ENCODE measurements around the gene RIMS1.
"Not testable (repeated sequence)": the region's sequence is repeated elsewhere in the genome, so short reads cannot be mapped to it uniquely, and the experiment has no call there.

The RIMS1 gene

DNA sequence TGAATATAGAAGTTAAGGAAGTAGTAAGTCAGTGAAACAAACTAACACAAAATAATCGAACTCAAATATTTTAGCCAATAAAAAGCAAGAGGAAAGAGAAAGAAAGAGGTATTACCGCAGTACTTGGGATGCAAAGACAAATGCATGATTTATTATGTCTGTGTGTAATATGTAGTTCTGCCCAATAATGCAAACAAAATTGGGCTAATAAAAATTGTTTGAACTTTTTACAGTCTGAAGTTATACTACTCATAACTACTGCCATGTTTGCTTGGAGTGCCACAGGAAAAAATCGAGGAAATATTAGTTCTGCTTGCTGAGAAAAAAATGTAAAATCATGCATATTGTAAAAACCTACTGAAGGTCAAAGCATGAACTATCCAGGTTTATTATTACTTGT lies 375.2 kb downstream of the RIMS1 start:
- no peak for DNase-seq

DNA sequence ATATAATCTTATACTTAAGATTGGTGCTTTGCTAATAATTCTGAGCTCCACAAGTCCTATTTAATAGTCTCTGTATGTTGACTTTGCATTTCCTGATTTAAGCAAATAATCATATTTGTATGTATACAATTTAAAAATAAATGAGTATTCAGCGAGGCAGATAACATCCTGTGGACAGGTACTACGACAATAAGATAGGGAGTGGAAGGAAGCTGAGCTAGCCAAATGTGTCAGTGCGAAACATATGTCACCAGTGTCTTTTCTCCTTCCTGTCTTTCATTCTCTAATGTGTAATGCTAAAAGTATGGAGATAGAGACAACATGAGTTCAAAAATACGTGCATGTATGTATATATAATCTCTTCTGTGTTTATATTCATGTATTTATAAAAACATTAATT lies 375.9 kb downstream of the RIMS1 start:
- DNase-seq: no peak

DNA sequence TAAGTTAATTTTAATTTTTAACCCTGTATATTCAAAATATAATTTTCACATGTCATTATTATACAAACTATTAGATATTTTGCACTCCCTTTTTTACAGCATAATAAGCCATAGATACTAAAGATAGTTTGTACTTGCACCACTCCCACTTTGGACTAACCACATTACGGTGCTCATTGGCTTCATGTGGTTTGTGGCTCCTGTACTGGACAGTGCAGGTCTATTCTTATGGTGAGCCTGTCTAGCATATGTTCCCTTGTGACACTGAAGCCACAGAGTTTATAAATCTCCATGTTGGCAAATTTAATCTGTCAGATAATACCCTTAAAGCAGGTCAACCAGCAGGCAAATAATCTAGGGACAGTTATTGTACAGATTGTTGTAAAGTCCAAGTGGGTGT lies 381.1 kb downstream of the RIMS1 start:
- no peak for DNase-seq

DNA sequence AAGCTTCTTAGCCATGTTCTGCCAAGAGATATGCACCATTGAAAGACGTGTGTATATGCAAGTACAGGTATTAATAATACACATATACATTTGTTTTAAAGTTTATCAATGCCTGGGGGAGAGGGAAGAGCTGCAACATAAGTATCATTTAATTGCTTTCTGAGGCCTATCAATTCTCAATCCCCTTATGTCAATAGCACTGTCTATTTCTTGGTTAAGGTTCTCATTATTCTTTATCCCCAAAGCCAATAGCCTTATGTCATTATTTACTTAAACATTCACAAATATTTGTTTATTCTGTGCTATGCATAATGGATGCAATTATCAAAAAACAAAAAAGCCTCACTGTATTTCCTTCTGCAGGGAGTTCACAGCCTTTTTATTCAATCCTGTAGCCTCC lies 385.2 kb downstream of the RIMS1 start:
- no peak for DNase-seq

DNA sequence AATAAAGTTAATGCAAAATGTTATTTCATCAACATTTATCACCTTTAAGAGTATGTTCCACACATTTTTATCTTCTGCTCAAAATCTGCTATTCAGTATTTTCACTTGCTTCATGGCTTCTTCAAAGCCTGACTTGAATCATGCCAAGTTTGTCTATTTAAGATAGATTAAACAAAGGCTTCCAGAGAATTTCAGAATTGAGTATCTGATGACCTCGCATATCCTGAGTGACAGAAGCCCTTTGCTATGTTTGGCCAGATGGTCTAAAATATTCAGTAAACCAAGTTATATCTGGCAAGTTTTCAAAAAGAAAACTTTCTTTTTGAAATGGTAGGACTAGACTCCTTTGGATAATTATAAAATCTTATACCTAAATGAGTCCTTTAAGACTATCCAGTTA lies 386.6 kb downstream of the RIMS1 start:
- DNase-seq: no peak

DNA sequence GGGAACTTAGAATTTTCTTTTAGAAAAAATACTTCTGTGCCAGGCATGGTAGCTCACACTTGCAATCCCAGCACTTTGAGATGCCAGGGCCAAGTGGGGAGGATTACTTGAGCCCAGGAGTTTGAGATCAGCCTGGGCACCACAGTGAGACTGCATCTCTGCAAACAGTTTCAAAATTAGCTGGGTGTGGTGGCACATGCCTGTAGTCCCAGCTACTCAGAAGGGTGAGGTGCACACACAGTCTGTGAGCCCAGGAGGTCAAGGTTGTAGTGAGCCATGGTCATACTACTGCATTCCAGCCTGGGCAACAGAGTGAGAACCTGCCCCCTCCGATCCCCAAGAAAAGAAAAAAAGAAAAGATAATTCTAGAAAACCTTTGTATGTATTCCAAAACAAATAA lies 389.5 kb downstream of the RIMS1 start:
- DNase-seq: no peak

DNA sequence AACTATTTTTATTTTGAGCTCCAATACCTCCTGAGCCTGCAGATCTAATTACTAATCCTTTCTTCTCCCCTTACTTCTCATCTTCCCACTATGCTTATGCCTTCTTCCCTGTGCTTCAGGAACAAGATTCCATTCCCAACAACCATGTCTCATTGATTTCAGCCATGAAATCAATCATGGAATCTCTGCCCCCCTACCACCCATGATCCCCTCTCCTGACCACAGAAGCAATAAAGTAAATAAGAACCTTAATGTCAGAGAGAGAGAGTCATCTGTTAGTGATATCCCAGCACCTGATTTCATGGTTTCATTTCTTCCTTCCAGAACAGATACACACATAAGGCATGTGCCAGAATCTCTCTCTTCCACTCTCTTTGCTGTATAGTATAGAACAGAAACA lies 395.9 kb downstream of the RIMS1 start:
- no peak for DNase-seq

DNA sequence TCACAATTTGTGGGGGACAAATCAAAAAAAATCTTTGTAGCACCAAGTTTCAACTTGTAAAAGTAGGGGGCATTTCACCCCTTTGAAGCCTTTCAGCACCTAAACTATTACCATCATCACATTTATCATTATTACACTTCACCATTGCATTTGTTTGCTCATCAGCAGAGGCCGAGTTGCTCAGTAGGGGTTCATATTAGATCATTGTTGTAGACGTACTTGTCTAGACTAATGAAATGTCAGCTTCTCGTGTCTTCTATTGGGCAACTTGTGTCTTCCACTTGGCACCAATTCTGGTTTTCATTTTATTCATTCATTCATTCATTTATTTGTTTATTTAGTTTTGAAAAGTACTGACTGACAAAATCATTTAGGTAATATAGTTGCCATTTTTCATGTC lies 397.2 kb downstream of the RIMS1 start:
- no peak for DNase-seq

DNA sequence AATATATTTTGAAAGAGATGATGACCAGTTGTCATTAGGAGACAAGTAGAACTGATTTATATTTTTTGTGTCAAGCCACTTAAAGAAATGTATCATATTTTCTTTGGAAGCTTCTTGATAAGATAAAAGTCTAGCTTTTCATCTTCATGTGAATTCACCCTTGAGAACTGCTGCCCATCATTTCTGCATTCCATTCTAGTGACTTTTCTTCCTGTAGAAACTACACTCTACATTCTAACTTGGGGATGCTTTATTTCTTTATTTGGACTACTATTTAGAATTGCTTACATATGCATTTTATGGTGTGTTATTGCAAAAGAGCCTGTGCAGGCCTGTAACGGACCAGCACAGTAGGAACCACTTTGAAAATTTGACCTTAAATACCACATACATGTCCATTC lies 400.6 kb downstream of the RIMS1 start:
- DNase-seq: no peak

DNA sequence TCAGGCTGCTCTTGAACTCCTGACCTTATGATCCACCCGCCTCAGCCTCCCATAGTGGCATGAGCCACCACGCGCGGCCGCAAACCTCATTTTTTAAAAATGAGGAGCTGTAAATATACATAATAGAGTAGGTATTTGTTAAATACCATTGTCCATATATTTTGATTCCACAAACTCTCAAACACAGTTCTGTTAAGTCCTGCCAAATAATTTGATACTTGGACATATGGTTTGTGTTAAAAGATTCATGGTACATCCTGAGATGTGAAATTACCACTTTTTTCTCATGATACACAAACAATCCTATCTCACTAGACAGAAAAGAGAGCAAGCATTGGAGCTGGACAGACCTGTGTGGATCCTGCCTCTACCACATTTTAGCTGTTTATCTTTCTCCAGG lies 401.5 kb downstream of the RIMS1 start:
- DNase-seq: no peak

DNA sequence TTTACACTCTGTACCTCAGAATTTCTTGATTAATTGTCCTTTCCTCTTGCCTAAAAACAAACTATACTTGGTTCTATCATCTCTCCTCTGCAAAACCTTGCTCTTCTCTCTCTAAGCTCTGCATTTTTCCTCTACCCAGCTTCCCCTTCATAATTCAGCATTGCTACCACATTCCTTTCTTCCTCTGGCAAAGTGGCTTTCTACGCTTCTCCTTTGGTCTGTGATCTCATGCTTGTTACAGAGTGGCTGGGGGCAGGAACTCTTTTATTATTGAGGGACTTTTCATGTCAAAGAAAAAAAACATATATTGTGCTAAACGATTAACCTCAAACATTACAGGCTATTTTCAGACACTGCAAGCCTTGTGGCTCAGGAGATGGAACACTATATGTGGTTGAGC lies 402.2 kb downstream of the RIMS1 start:
- no peak for DNase-seq

DNA sequence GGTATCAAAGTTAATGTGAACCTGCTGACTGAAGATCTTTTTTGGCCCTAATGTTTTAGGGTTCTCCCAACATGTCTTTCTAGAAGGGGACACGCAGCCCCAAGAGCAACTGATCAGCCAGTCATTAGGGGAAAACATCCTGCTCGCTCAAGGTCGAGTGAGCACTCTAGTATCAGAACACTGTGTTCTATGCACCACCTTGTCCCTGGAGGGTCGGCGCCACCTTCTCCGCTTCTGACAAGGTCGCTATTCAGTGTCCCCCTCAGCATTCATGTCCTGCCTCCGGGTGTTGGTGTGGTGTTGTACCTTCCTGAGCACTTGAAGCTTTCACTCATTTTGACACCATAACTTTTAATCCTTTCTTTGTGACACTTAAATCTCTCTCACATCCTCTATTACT lies 404.3 kb downstream of the RIMS1 start:
- no peak for DNase-seq

DNA sequence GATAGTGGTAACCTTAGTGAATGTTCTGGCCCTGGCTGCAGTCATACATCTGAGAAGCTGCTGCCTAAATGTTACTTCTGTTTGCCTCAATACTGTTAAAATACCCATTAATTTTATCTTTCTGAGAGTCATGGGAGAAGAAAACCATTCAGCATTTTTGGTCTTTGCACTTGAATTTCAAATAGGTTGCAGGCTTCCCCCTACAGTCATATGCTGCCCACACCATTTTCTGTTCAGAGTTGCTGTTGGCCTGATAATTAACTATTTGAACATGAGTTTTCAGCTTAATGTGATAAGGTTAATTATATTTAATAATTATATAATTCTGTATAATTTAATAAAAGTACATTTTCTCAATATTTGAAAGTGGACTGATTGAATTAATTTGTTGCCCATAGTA lies 410.0 kb downstream of the RIMS1 start:
- DNase-seq: no peak

DNA sequence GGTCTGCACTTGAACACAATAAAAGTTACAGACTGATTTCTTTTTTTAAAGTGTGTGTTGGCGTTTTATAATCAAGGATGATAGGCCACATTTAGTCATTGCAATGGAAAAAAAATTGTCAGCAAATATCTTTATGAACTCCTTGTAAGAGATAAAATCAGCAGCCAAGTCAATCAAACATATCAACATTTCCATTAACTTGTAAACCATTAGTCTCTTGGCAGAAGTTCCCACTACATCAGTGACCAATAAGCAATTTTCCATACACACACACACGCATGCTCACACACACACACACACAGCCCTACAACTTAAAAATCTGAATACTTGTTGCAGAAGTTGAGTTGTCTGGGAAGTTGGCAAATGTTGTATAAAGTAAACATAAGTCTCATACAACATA lies 419.6 kb downstream of the RIMS1 start:
- no peak for DNase-seq

DNA sequence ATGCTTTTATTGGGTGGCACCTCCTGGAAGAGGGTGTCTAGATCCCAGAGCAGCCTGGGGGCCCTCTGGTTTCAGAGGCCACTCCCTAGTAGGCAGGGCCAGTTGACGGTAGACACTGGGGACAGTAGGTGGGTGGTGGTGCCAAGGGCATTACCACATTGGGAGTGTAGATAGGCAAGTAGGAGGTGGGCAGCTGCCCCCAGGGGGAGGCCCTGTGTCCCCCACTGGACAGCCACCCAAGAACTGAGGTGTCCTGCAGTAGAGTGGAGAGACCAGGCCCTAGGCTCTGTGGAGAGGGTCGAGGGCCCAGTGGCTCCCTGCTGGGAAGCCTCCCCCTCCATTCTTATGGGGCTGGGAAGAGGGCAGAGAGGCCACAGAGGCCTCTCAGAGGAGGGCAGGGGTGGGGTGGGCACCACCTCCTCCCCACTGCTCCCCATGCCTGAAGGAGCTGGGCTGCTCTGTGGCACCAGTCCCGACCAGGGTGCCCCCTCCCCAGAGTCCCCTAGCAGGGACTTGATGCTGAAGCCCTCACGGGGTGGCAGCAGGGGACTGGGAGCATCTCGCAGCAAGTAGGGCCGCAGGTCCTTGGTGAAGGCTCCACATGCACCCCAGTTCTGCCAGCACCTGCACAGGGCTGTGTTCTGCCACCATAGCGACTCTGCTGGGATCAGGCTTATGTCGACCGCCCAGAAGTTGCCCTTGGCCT lies 430.5 kb downstream of the RIMS1 start:
- no peak for DNase-seq

DNA sequence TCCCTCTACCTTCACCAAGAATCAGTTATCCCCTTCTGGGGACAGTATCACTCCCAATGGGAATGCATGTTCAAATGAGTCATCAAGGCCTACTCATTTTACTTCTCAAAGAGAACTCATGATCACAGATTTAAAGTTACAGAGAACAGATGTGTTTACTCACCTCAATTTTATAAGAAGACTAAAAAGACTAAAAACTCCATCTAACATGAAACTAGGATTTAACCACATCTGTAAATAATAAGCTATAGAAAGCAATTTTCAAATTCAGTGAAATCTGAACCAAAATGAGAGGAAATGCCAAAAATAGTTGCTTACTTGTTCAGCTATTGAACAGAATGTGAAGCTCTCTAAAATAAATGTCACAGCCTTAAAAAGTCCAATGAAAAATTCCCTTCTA lies 435.4 kb downstream of the RIMS1 start:
- DNase-seq: no peak

DNA sequence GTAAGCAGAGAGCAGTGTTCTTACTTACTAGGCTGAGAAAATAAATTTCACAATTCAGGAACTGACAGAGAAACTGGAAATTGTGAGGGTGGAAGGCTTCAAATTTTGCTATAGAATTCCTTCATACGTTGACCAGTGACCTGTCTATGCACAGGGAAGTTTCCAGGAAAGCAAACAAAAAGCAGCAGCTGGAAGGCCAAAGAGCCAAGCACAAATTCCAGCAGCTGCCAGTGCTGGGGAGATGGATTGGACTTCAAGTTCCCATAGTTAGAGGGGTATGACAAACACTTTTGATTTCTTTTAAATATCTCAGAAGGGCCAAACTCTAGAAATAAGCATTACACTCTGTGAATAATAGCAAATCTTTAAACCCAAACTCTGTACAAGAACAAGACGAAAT lies 436.4 kb downstream of the RIMS1 start:
- no peak for DNase-seq

DNA sequence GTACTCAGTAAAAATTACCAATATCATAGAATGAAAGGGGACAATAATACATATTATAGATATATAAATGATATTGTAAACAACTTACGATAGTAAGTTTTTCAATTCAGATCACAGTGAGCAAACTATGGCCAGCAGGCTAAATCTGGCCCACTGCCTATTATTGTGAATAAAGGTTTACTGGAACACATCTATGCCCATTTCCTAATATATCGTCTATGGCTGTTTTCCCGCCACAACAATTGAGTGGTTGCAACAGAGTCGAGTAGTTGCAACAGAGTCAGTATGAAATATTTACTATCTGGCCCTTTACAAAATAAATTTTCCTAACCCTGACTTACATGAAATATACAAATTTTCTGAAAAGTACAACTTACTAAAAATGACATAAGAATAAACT lies 438.2 kb downstream of the RIMS1 start:
- no peak for DNase-seq

DNA sequence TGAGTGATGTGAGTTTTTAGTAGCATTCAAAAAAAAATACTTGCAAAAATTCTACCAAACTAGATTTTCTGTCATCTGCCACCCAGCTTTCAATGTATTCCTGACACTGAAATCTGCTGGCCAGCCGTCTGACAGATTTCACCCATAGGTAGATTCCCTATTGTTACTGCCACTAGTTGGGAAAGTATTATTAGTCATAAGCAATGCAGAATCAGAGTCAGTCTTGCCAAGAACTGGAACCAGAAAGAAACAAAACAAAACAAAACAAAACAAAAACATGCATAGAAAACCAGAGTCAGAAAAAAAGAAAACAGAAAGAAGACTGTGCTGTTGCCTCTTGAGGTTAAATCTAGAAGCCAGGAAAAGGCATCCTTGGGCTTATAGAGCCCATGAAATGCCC lies 442.4 kb downstream of the RIMS1 start:
- DNase-seq: no peak

DNA sequence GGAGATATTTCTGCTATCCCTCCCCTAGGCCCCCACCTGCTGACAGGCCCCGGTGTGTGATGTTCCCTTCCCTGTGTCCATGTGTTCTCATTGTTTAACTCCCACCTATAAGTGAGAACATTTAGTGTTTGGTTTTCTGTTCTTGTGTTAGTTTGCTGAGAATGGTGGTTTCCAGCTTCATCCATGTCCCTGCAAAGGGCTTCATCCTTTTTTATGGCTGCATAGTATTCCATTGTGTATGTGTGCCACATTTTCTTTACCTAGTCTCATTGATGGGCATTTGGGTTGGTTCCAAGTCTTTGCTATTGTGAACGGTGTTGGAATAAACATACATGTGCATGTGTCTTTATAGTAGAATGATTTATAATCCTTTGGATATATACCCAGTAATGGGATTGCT lies 448.9 kb downstream of the RIMS1 start:
- not testable (repeated sequence) for DNase-seq

DNA sequence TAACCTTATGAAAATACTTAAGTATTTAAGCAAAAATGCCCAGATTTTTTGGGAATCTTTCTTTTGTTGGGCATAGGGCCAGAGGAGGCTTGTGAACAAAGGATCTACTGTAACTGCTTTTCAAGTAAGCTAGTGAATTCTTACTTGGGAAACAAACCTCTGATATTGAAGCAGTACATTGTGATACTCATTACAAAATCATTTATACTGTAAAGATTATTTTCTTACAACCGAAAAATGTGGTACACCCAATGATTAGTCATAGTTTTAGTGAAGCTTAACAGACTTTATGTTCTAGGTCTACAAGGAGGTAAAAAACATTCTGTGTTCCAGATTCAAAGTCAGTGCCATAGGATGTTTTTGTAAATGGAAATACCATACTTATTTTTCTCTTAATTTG lies 462.6 kb downstream of the RIMS1 start:
- DNase-seq: no peak

DNA sequence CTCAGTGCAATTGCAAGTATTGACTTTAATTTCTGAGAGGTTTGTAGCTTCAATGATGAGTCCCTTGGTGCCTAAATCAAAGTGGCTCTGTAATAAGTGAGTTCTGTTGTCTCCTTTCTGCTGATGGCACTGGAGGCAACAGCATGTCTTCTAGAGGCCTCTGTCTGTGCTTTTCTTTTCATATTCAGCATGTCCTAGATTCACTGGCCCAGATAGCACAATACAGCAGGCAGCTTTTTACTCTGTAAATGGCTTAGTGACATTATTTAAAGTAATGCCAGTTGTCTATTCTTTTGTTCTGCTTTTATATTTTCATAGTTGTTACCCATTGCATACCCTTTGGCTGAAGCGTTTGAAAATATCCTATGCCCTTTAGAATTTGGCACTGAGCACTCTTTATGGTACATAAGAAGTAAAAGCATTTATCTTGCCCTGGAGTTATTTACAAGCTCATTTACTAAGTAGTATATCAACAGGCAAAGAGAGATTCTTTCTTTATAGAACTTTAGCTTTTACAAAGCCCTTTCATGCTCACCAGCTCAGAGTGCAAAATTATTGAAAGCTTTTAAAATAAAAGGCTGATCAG lies 464.0 kb downstream of the RIMS1 start:
- no peak for DNase-seq

DNA sequence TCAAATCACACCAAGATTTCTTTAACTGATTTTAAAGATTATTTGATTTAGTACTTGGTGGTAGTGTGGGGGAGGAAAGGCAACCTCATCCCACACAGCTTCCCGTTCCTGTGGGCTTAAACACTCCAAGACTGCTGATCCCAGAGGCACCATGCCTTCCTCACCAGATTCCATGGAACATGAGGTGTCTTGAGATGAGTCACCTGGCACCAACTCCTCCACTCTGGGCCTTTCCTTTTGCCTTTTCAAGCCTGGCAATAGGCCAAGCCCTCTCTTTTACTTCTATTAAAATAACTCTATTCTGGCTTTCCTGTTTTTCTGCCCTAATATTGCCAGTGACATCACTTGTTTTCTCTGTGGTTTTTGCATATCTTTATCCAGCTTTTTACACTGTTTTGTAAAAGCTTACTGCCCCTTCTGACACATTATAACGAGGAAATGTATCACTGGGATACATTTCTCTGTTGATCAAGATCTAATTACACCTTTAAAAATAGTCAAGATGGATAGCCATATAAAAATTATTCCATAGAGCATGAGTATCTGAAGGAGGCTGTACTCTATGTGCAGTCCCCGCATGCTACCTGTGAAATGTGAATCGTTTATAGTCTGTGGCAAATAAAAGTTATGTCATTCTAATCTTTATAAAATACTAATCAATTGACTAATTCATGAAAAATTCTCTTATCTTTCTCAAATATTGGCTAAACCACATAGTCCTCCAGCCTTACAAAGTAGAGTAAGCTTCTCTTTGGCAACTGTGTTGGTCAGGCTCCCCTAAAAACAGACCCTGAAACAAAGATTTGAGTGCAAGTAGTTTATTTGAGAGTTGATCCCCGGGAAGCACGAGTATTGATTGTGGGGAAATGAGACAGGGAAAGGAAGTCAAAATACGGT lies 477.7 kb downstream of the RIMS1 start:
- DNase-seq: no peak

DNA sequence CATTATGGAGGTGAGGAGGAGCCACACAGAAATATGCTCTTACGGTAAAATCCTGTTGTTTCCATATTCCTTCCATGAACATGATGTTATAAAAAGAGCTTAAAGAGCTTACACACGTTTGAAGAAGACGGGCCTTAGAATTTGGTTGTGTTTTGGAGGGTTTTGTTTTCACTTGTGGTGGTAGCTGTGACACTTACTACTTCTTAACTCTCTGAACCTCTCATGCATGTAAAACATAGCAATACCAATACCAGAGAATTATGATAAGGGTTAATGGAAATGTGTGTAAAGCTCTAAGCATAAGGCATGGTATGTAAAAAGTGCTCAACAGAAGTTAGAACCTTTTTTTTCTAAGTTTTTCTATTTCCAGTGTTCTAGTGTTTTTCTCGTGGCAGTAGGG lies 479.4 kb downstream of the RIMS1 start:
- no peak for DNase-seq

All from hematopoietic multipotent progenitor cell treated with erythropoietin and hydrocortisone succinate and interleukin-3 and kit ligand, for 6 days (in vitro differentiated cells).